Pons (tissue), 1 donor: Measurements from ENCODE around the gene MTMR3.
"Not testable (repeated sequence)": the region's sequence is repeated elsewhere in the genome, so short reads cannot be mapped to it uniquely, and the experiment has no call there.

Source experiments
- DNase-seq: peaks from one replicate; pipeline ENCODE4 v3.0.0-alpha.2; 2016; ENCODE audit warnings: low spot score

Gene MTMR3

DNA sequence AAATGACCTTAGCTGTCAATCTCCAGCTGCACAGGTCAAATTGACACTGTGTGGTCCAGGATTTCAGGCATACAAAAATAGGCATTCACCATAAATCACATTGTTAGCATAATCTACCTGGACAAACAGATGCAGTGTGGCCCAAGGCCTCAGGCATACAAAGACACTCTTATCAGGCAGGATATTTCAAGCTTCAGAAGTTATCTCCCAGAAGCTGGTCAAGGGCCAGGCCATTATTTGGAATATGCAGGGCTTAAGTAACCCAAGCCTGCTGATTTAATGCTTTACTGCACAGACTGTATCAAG, 171.7 kb downstream of the MTMR3 start:
- no peak for DNase-seq

DNA sequence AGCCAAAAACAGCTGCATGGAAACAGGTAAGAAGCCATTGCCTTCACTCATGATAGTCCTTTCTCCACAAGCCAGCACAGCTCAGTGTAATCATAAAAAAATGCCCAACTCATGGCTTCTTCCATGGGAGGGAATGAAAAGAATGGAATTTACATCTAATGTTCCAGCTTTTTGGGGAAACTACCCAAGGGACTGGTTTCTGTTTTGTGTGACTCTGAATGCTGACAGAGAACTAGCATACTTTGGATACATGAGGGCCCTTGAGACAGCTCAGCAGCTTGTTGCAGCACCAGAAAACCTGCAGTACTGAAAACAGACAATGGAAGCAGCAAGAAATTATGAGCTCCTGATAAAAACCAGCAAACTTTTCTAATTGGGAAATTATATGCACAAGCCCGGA, 173.0 kb downstream of the MTMR3 start:
- DNase-seq: no peak

DNA sequence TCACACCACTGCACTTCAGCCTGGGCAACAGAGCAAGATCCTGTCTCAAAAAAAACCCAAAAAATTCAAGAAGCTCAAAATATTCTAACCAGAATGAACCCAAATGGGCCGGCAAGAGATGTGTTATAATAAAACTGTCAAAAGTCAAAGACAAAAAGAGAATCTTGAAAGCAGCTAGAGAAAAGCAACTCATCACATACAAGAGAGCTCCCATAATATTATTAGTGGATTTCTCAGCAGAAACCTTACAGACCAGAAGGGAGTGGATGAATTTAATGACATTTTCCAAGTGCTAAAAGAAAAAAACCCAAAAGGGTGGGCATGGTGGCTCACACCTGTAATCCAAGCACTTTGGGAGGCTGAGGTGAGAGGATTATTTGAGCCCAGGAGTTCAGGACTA, 174.4 kb downstream of the MTMR3 start:
- DNase-seq: no peak

DNA sequence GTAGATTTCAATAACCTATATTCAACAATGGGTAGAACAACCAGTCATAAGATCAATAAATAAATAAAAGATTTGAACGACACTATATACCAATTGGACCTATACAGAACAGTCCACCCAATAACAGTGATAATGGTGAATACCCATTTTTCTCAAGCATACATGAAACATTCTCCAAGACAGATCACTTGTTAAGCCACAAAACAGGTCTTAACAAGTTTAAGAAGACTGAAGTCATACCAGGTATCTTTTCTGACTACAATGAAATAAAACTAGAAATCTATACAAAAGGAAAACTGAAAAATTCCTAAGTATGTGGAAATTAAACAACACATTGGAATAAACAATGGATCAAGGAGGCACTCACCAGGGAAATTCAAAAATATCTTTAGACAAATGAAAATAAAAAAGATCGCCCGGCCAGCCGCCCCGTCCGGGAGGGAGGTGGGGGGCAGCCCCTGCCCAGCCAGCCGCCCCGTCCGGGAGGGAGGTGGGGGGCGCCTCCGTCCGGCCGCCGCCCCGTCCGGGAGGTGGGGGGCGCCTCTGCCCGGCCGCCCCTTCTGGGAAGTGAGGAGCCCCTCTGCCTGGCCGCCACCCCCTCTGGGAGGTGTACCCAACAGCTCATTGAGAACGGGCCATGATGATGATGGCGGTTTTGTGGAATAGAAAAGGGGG, 176.5 kb downstream of the MTMR3 start:
- DNase-seq: not testable (repeated sequence)

DNA sequence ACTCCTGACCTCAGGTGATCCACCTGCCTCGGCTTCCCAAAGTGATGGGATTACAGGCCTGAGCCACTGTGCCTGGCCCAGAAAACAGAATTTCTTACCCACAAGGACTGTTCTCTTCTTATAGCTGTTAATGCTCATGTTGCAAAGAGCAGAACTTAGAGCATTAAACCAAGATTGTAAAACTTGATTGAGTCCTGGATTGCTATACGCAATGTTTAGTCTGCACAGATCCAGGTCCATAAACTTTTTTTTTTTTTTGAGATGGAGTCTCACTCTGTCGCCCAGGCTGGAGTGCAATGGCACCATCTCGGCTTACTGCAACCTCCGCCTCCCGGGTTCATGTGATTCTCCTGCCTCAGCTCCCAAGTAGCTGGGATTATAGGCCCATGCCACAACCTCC, 178.1 kb downstream of the MTMR3 start:
- not testable (repeated sequence) for DNase-seq

DNA sequence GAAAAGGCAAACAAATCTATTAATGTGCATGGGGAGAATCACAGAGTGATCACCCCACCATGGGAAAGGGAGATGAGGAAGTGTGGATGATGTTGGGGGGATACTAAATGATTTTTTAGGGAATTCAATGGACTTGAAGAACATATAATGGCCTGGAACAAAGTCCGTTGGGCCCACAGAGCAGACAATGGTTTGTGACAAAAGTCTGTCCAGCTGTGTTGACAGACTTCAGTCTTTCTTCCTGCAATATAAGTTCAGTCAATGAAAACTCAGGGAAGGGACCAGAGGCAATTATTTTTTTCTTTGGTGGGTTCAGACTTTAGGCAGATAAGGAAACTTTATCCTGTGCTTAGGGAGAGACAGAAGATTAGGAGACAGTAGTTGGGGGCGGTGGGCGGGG, 179.3 kb downstream of the MTMR3 start:
- no peak for DNase-seq

DNA sequence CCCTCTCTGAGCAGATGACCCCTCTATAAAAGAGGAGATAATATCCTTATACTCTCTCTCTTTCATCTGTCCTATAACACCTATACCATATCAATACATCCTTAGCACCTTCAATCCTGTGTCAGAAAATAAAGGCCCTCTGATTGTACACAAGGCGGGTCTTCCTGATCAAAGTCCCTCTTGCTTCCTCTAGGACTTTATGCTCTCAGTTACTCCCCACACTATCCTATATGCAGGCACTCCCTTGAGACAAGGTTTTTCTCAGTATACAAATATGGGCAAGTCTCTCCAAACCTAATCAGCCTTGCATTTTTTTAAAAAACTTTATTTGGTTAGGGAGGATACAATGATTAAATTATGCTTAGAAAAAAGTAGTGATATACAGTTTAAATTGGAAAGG, 180.0 kb downstream of the MTMR3 start:
- no peak for DNase-seq

DNA sequence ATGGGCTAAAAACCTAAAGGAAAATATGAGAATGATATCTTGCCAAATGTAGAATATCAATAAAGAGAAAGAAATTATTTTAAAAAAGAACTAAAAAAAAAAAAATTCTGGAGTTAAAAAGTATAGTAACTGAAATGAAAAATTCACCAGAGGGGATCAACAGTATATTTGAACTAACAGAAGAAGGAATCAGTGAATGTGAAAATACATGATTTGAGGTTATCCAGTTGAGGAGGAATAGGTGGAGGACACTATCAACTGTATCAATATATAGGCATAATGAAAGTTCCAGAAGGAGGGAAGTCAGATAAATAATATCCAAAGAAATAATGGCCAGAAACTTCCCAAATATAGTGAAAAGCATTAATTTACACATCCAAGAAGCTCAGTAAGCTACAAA, 181.2 kb downstream of the MTMR3 start:
- no peak for DNase-seq

DNA sequence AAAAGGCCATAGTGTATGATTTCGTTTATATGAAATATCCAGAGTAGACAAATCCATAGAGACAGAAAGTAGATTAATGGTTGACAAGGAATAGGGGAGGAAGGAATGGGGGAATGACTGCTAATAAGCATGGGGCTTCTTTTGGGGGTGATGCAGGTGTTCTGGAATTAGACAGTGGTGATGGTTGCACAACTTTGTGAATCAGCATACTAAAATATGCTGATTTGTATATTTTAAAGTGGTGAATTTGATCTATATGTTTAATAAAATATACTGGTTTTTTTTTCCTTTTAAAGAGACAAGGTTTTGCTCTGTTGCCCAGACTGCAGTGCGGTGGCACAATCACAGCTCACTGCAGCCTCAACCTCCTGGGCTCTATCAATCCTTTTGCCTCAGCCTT, 190.8 kb downstream of the MTMR3 start:
- DNase-seq: no peak

DNA sequence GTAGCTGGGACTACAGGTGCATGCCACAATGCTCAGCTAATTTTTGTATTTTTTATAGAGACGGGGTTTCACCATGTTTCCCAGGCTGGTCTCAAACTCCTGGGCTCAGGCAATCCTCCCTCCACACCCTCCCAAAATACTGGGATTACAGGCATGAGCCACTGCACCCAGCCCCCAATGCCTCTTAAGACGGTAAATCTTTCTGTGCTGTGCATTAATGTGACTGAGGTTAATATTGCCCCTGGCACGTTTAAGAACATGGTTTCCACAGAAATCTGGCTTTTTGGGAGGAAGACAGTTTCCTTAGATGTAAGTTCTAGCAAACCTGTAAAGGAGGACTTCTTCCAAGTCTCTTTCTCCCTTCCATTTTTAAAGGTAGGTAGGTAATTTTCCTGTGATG, 191.2 kb downstream of the MTMR3 start:
- no peak for DNase-seq

DNA sequence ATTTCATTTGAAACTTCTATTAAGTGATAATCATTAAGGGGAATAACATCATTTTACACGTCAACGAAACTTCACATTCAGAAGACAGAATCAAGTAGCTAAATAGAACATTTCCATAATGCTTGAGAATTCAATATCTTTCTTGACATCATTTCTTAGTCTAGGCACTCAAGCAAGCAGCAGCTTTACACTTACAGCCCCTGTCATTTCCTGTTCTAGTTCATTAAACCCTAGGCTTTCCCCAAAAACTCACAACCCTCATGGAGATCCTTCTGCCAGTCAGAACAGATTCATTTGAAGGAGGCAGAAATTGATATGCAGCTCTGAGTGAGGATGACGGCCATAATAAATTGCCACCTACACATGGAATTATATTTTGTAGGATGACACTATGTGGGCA, 192.0 kb downstream of the MTMR3 start:
- DNase-seq: no peak

DNA sequence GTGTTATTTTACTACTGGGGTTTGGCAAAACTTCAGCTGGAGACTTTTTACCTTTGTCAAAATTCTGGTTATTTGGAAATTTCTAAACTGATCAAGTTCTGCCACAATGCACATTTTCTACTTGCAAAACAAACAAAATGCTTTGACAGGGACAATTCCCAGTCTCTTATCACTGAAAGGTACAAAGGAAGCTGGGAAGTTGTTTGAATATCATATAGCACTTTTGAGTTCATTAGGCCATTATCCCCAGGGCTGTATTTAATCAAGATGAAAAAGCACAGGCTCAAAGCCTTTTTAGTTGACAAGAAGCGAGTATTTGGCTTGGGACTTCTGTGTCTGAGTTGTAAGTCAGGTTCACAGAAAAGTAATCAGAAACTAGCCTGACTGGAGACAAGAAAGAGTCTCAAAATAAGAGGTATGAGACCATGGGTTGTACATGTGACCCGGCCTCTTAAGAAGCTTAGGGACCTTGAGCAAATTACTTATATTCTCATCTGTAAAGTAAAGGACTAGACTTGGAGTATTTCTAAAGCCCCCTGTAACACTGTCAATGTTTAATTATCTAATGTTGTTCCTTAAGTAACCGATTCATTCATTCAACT, 194.4 kb downstream of the MTMR3 start:
- no peak for DNase-seq

DNA sequence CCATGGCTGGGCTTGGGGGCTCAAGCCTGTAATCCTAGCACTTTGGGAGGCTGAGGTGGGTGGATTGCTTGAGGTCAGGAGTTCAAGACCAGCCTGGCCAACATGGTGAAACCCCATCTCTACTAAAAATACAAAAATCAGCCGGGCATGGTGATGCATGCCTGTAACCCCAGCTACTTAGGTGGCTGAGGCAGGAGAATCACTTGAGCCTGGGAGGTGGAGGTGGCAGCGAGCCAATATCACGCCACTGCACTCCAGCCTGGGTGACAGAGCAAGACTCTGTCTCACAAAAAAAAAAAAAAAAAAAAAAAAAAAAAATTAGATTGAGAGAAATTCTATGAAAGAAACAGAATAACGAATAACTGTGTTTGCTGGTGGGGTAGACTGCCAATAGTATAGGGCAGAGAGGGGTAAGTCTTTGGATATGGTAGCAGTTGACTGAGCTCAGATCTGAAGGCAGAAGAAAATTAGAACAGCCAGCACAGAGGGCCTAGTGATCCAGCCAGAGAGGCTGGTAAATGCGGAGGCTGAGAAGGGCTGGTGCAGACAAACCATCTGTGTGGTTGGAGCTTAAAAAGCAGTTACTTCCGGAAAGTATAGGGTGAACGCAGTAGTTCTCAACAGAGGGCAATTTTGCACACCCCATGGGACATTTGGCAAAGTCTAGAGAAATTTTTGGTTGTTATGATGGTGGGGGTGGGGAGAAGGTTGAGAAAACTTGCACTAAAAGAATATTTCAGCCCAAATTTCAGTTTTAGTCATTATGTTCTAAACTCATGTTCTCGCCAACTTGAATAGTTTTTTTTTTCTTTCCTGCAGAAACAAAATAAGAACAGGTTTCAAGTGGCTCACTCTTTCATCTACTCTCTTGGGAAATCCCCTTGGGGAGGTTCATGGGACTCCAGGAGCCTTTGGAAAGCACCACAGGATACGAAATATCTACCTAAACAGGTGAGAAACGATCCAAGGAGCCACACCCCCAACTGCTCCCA, 195.6 kb downstream of the MTMR3 start:
- no peak for DNase-seq

DNA sequence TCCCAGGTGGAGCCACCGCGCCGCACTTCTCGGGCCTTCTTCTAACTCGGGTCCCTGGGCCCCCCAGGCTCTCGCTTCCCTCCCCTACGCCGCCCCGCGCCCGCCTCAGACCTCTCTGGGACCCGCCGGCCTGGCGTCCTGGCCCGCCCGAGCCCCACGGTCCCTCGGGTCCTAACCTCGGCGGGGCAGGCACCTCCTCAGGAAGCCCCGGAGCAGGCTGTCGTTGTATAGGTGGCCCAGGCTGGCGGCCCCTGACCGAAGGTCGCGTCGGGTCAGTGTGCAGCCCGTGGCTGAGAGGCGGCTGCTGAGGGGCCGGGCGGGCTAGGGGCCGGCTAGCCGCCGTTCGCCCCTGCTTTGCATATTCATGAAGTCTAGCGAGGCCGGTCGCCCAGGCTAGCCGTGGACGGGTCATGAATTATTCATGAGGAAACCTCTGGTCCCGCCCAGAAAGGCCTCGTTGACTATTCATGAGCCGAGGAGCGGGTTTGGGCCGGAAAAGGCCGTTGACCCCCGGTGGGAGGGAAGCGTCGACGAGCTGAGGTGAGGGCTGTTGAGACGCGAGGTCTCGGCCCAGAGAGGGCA, 197.1 kb downstream of the MTMR3 start, which contains the start of gene HORMAD2:
HORMAD2 (plus strand) TSS at position 513 of the 582 bp plus-strand sequence. CDS start 13,489 bp downstream, outside the sequence.
- peak; percentile 36 for DNase-seq
